GM19238 (cell line): Measurements from ENCODE around the gene FNDC10.
"Not testable (repeated sequence)": the region's sequence is repeated elsewhere in the genome, so short reads cannot be mapped to it uniquely, and the experiment has no call there.

Source experiments
- DNase-seq: peaks from one replicate; pipeline ENCODE4 v3.0.0; 2011; ENCODE audit warnings: low spot score; ENCODE audit not compliant: insufficient read length

The FNDC10 gene

GRCh38 chr1:1599030-1599934 is 653 bp downstream of the FNDC10 start:
- DNase-seq, result no peak

- no peak for DNase-seq
Measured at GRCh38 chr1:1598720-1599029, 1.3 kb downstream of the FNDC10 start.

- no peak for DNase-seq
Measured at GRCh38 chr1:1598051-1598719, 1.8 kb downstream of the FNDC10 start.

GRCh38 chr1:1597275-1597930 is 2.5 kb downstream of the FNDC10 start:
- no peak for DNase-seq

GRCh38 chr1:1596493-1597274 is 3.3 kb downstream of the FNDC10 start:
- no peak for DNase-seq

GRCh38 chr1:1595341-1595740 is 4.6 kb downstream of the FNDC10 start:
- not testable (repeated sequence) for DNase-seq

GRCh38 chr1:1594602-1595260 is 5.2 kb downstream of the FNDC10 start:
- DNase-seq, result no peak

DNA sequence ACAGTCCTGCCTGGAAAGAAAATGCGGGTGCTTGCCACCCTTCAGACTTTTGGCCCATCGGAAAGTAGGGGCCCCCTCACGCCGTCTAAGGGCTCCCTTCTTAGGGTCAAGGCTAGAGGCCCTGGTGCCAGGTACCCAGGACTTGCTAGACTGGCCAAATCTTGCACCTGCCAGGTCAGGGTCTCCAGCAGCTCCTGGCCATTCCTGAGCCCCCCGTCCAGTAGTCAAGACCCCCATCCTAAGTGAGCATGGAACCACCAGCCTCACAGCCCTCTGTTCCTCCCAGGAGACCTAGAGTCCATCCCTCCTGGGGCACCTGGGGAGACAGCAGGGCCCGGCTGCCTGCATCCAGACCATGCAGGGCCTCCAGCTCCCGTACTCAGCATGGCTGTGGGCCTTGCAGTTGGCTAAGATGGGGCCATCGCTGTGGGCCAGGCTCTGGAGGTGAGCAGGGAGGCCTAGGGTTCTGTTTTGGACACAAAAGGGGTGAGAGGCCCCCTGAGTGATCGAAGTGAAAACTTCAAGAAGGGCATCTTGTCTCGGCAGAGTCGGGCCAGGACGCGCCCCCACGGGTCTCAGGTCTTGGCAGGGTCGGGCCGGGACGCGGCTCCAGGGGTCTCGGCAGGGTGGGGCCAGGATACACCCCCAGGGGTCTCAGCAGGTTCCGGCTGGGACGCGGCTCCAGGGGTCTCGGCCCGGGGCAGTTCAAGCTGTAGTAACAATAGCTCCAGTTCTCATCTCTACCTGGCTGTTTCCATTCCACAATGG is 5.9 kb downstream of the FNDC10 start:
- DNase-seq, result no peak

DNA sequence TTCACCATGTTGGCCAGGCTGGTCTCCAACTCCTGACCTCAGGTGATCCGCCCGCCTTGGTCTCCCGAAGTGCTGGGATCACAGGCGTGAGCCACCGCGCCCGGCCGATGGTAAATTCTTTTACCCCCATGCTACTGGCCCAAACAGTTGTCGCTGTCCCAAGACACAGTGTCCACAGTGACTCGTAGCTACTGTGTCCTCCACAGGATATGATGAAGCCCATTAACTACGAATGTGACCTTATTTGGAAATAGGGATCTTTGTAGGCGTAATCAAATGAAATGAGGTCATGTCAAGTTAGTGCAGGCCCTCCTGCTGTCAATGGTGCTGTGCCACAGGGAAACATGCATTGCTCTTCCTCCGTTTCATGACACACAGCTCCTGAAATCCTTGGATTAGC is 8.5 kb downstream of the FNDC10 start:
- no peak for DNase-seq

- no peak for DNase-seq
Measured at GRCh38 chr1:1583347-1584010, 16.5 kb downstream of the FNDC10 start.

- DNase-seq, result no peak
Measured at GRCh38 chr1:1582585-1583346, 17.2 kb downstream of the FNDC10 start.

GRCh38 chr1:1578371-1578940 is 21.5 kb downstream of the FNDC10 start:
- DNase-seq, result no peak

- no peak for DNase-seq
Measured at GRCh38 chr1:1577367-1578011, 22.4 kb downstream of the FNDC10 start.

- peak; percentile 97 for DNase-seq
Measured at GRCh38 chr1:1574721-1575537, 25.0 kb downstream of the FNDC10 start, which contains the start of gene SSU72. Gene SSU72 (minus strand): TSS chr1:1574863. CDS start chr1:1574557, 306 bp downstream.

DNA sequence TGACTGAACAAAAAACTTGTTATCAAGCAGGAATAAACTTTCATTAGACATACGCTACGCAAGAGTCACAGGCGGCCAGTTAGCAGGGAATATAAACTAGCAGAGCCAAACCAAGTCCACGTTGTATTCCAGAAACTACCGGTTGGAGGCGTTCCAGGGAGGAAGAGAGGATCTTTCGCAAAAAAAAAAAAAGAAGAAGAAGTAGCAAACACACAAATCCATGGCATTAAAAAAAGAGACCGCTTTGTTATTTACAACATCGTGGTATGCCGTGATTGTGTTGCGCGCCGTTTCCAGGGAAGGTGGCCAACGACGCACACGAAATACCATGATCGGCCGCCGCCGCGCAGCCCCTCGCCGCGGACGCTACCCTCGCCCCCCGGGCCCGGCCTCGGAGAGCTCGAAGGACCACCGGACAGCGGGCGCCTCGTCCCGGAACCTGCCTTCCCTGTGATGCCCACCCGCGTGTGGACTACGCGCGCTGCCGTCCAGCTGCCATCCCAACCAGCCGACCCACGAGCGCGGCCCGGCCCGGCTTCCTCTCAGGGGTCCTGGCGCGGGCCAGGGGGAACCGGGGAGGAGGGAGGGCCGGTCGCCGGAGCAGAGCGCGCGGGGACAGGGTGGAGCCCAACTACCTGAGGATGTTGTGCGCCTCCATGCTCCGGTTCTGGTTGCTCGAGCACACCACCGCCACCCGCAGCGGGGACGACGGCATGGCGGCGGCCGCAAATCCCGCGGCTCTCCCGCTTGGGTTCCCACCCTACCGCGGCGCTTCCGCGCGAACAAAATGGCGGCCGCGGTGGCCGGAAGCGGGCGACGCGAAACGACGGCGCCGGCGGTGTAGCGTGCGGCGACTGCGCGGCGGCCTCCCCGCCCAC is 25.9 kb downstream of the FNDC10 start:
- peak; percentile 70 for DNase-seq

DNA sequence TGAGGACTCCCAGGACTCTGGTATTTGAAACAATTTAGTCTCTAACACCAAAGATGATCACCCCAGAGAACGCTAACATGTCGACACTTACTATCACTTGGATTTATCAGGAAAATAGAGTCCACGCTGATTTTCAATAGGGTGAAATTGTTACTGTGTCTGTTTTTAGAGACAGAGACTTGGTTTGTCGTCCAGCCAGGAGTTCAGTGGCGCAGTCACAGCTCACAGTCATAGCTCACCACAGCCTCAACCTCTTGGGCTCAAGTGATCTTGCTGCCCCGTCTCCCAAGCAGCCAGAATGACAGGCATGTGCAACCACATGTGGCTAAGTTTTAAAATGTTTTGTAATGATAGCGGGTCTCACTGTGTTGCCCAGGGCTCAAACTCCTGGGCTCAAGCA is 30.6 kb downstream of the FNDC10 start:
- no peak for DNase-seq
